BE2C (cell line): ENCODE data around the gene DNAJC10. TPM values are rescaled to one million over a fixed set of nuclear protein-coding genes. Genes with fewer than 3 reads are reported as not detected.
A peak's percentile ranks its signal among the peaks of the same experiment; 100 is the strongest.

Experiments
- DNase-seq: peaks from one replicate; pipeline ENCODE4 v3.0.0-alpha.2; 2020
- H3K27me3 ChIP-seq: fragments of 250-450 bp; sonication (Bioruptor Pico); 2 replicates; pipeline ENCODE4 v1.5.1; 2020; ENCODE audit warnings: mild to moderate bottlenecking
- H3K36me3 ChIP-seq: fragments of 250-450 bp; sonication (Bioruptor Pico); 2 replicates; pipeline ENCODE4 v1.5.1; 2020; ENCODE audit warnings: mild to moderate bottlenecking
- H3K4me1 ChIP-seq: fragments of 250-450 bp; sonication (Bioruptor Pico); 2 replicates; pipeline ENCODE4 v1.5.1; 2020
- H3K4me3 ChIP-seq: 2 replicates; pipeline ENCODE4 v1.5.1; 2011; ENCODE audit warnings: low read depth, low read length
- H3K9me3 ChIP-seq: fragments of 250-450 bp; sonication (Bioruptor Pico); 2 replicates; pipeline ENCODE4 v1.5.1; 2020
- CTCF ChIP-seq: IDR thresholded peaks from 2 replicates; pipeline ENCODE4 v1.5.1; 2012; ENCODE audit warnings: mild to moderate bottlenecking, low read depth, low read length
- polyA plus RNA-seq: library from polyadenylated mRNA; unstranded; fragments of >200 nt; gene quantifications from one replicate; pipeline ENCODE4 v1.2.1, GENCODE V29; 2012; ENCODE audit warnings: low read depth, missing spikeins; ENCODE audit not compliant: insufficient read length, insufficient read depth

DNAJC10 gene, protein sequence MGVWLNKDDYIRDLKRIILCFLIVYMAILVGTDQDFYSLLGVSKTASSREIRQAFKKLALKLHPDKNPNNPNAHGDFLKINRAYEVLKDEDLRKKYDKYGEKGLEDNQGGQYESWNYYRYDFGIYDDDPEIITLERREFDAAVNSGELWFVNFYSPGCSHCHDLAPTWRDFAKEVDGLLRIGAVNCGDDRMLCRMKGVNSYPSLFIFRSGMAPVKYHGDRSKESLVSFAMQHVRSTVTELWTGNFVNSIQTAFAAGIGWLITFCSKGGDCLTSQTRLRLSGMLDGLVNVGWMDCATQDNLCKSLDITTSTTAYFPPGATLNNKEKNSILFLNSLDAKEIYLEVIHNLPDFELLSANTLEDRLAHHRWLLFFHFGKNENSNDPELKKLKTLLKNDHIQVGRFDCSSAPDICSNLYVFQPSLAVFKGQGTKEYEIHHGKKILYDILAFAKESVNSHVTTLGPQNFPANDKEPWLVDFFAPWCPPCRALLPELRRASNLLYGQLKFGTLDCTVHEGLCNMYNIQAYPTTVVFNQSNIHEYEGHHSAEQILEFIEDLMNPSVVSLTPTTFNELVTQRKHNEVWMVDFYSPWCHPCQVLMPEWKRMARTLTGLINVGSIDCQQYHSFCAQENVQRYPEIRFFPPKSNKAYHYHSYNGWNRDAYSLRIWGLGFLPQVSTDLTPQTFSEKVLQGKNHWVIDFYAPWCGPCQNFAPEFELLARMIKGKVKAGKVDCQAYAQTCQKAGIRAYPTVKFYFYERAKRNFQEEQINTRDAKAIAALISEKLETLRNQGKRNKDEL
- 7.8 TPM for polyA plus RNA-seq

DNA sequence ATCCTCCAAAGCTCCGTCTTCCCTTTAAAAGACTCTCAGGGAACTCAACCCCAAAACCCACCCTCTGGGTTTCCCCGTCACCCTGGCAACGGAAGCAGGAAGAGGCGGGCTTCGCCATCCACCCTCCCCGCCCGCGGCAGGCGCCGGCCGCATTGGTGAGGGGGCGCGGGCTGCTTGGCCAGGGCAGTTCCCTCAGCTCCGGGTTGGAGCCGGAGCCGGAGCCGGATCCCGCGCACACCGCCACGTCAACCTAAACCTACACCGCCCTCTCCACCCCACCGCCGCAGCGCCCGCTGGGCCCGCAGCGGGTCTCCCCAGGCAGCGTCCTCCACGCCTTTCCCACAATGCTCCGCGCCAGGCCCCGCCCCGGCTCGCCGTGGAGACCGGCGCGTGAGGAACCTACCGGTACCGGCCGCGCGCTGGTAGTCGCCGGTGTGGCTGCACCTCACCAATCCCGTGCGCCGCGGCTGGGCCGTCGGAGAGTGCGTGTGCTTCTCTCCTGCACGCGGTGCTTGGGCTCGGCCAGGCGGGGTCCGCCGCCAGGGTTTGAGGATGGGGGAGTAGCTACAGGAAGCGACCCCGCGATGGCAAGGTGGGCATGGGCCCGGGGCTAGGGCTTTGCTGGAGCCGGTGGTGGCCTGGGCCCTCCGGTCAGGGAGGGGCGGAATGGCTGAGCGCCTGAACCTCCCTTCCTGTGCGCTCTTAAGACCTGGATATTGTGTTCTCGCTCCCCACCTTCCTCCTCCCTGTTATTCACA lies at the start of gene DNAJC10:
DNAJC10 (plus strand) TSS at position 366 of the 758 bp plus-strand sequence. CDS start 1,830 bp downstream, outside the sequence.
- Histone ChIP-seq H3K9me3 (no peaks in the 10 kb centered on the region), H3K36me3 (no peaks in the 10 kb centered on the region), H3K4me3 (peak within 1 kb of the TSS; percentile 84), H3K27me3 (no peaks in the 10 kb centered on the region), H3K4me1 (no peaks in the 10 kb centered on the region)
- peak; percentile 83 for DNase-seq
- no peak for TF ChIP-seq CTCF

- Histone ChIP-seq H3K4me1 (no peaks in the 10 kb centered on the region), H3K27me3 (no peaks in the 10 kb centered on the region), H3K4me3 (no peak overlapping the region), H3K9me3 (no peaks in the 10 kb centered on the region), H3K36me3 (no peaks in the 10 kb centered on the region)
- TF ChIP-seq CTCF: peak; percentile 52
- DNase-seq: no peak
These were observed 49.3 kb upstream of the DNAJC10 start for GRCh38 chr2:182666674-182667314.

DNA sequence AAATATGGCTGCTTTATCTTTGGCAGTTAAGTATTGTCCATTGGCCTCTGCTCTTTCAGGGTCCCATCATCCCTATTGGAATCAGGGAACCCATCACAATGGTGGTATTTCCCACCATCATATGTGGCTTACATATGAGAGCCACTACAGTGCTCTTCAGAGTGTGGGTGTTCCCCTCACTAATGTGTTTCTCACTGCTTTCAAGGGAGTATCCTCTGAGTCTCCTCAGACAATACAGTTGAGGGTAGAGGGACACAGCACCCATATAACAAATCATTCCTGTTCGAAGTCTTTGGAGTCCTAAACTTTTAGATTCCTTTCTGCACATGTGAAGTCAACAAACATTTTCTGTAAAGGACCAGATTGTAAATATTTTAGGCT lies 48.8 kb upstream of the DNAJC10 start:
- no peak for TF ChIP-seq CTCF
- DNase-seq: no peak
- H3K27me3 ChIP-seq: no peaks in the 10 kb centered on the region
- no peaks in the 10 kb centered on the region for H3K4me1 ChIP-seq
- no peak overlapping the region for H3K4me3 ChIP-seq
- H3K36me3 ChIP-seq: no peaks in the 10 kb centered on the region
- H3K9me3 ChIP-seq: no peaks in the 10 kb centered on the region

GRCh38 chr2:182668671-182669070 lies 47.4 kb upstream of the DNAJC10 start:
- Histone ChIP-seq H3K4me1 (no peaks in the 10 kb centered on the region), H3K36me3 (no peaks in the 10 kb centered on the region), H3K4me3 (no peak overlapping the region), H3K9me3 (no peaks in the 10 kb centered on the region), H3K27me3 (no peaks in the 10 kb centered on the region)
- DNase-seq: no peak
- no peak for TF ChIP-seq CTCF

GRCh38 chr2:182672466-182673165 lies 43.4 kb upstream of the DNAJC10 start:
- Histone ChIP-seq H3K27me3 (no peaks in the 10 kb centered on the region), H3K4me1 (no peaks in the 10 kb centered on the region), H3K9me3 (no peaks in the 10 kb centered on the region), H3K36me3 (no peaks in the 10 kb centered on the region), H3K4me3 (no peak overlapping the region)
- TF ChIP-seq CTCF: no peak
- DNase-seq: no peak
